GM18507 (cell line): Measurements from ENCODE around the gene UBAC2.
"Not testable (repeated sequence)": the region's sequence is repeated elsewhere in the genome, so short reads cannot be mapped to it uniquely, and the experiment has no call there.

Experiments used
- DNase-seq: peaks from one replicate; pipeline ENCODE4 v3.0.0; 2011; ENCODE audit warnings: low read depth; ENCODE audit not compliant: insufficient read length; ENCODE audit errors: extremely low spot score
- FAIRE-seq: peaks from 2 replicates; lab custom pipeline; 2011; peaks lifted over from hg19 to GRCh38; lab: Jason Lieb, UNC

Gene UBAC2

GRCh38 chr13:99208845-99209527 is 8.3 kb downstream of the UBAC2 start:
- no peak for DNase-seq
- no peak for FAIRE-seq

- not testable (repeated sequence) for FAIRE-seq, DNase-seq
Measured at GRCh38 chr13:99210627-99211026, 10.0 kb downstream of the UBAC2 start.

- FAIRE-seq (no peak), DNase-seq (no peak)
Measured at GRCh38 chr13:99211421-99212035, 10.9 kb downstream of the UBAC2 start.

- FAIRE-seq (peak; percentile 78), DNase-seq (no peak)
Measured at GRCh38 chr13:99214232-99214631, 13.6 kb downstream of the UBAC2 start.

GRCh38 chr13:99214731-99215130 is 14.1 kb downstream of the UBAC2 start:
- FAIRE-seq (no peak), DNase-seq (no peak)

GRCh38 chr13:99215184-99215830 is 14.7 kb downstream of the UBAC2 start:
- FAIRE-seq (peak; percentile 31), DNase-seq (no peak)

GRCh38 chr13:99217461-99218110 is 16.9 kb downstream of the UBAC2 start:
- no peak for FAIRE-seq
- DNase-seq, result no peak

- FAIRE-seq (no peak), DNase-seq (no peak)
Measured at GRCh38 chr13:99218126-99218525, 17.5 kb downstream of the UBAC2 start.

- DNase-seq, result no peak
- peak; percentile 15 for FAIRE-seq
Measured at GRCh38 chr13:99218545-99218944, 17.9 kb downstream of the UBAC2 start.

GRCh38 chr13:99218969-99219368 is 18.3 kb downstream of the UBAC2 start:
- no peak for DNase-seq
- peak; percentile 83 for FAIRE-seq

- no peak for FAIRE-seq
Measured at GRCh38 chr13:99220199-99220935, 19.7 kb downstream of the UBAC2 start.

GRCh38 chr13:99221567-99222239 is 21.0 kb downstream of the UBAC2 start:
- DNase-seq, result no peak

More at GRCh38 chr13:99220199-99220935, 19.7 kb downstream of the UBAC2 start:
- DNase-seq, result no peak

GRCh38 chr13:99223587-99223986 is 22.9 kb downstream of the UBAC2 start:
- DNase-seq, result no peak
- FAIRE-seq, result no peak

More at GRCh38 chr13:99221567-99222239, 21.0 kb downstream of the UBAC2 start:
- no peak for FAIRE-seq

- FAIRE-seq, result no peak
- no peak for DNase-seq
Measured at GRCh38 chr13:99224021-99224420, 23.4 kb downstream of the UBAC2 start.

- FAIRE-seq (no peak), DNase-seq (no peak)
Measured at GRCh38 chr13:99225078-99225477, 24.4 kb downstream of the UBAC2 start.

GRCh38 chr13:99226513-99226912 is 25.9 kb downstream of the UBAC2 start:
- DNase-seq (no peak), FAIRE-seq (no peak)

- FAIRE-seq (no peak), DNase-seq (no peak)
Measured at GRCh38 chr13:99227331-99227900, 26.8 kb downstream of the UBAC2 start.

- FAIRE-seq, result no peak
- DNase-seq, result no peak
Measured at GRCh38 chr13:99227909-99228688, 27.4 kb downstream of the UBAC2 start.
